ENCODE measurements around the gene MAP3K13.
A peak's percentile ranks its signal among the peaks of the same experiment; 100 is the strongest.

Gene MAP3K13

GRCh38 chr3:185362850-185363661 is at the start of gene MAP3K13:
MAP3K13 (plus strand) TSS chr3:185363136; CDS start chr3:185428582, 65,446 bp downstream.
- H3K27me3 ChIP-seq (ENCODE audit: insufficient read depth, low read depth, severe bottlenecking) = no peaks in the 10 kb centered on the region
- H3K27ac ChIP-seq = peak within 1 kb of the TSS; percentile 59

GRCh38 chr3:185313693-185314246 is 49.2 kb upstream of the MAP3K13 start:
- no peaks in the 10 kb centered on the region for H3K27me3 ChIP-seq (ENCODE audit: insufficient read depth, low read depth, severe bottlenecking)
- no peaks in the 10 kb centered on the region for H3K9me3 ChIP-seq (ENCODE audit: severe bottlenecking)
- no peak for DNase-seq
- no peaks in the 10 kb centered on the region for H3K36me3 ChIP-seq
- TF ChIP-seq CTCF (IDR thresholded peaks at IDR 0.05; ENCODE audit: low read depth, low read length) = no peak
- no peak overlapping the region for H3K4me3 ChIP-seq (ENCODE audit: low read depth, low read length)
- no peak overlapping the region for H3K27ac ChIP-seq

More at GRCh38 chr3:185362850-185363661, at the start of gene MAP3K13:
- Histone ChIP-seq H3K9me3 (ENCODE audit: severe bottlenecking) (no peaks in the 10 kb centered on the region), H3K36me3 (no peaks in the 10 kb centered on the region), H3K4me3 (ENCODE audit: low read depth, low read length) (peak within 1 kb of the TSS; percentile 97)
- peak; percentile 89 for DNase-seq
- no peak for TF ChIP-seq CTCF (IDR thresholded peaks at IDR 0.05; ENCODE audit: low read depth, low read length)

- H3K27ac ChIP-seq = no peak overlapping the region
- no peak for DNase-seq
Observed at GRCh38 chr3:185316740-185317412, 46.1 kb upstream of the MAP3K13 start.

GRCh38 chr3:185317674-185318073 is 45.3 kb upstream of the MAP3K13 start:
- no peak for DNase-seq
- TF ChIP-seq CTCF (IDR thresholded peaks at IDR 0.05; ENCODE audit: low read depth, low read length) = no peak
- Histone ChIP-seq H3K4me3 (ENCODE audit: low read depth, low read length) (no peak overlapping the region), H3K27me3 (ENCODE audit: insufficient read depth, low read depth, severe bottlenecking) (no peaks in the 10 kb centered on the region), H3K9me3 (ENCODE audit: severe bottlenecking) (no peaks in the 10 kb centered on the region), H3K36me3 (no peaks in the 10 kb centered on the region), H3K27ac (no peak overlapping the region)

More at GRCh38 chr3:185316740-185317412, 46.1 kb upstream of the MAP3K13 start:
- H3K4me3 ChIP-seq (ENCODE audit: low read depth, low read length) = no peak overlapping the region
- TF ChIP-seq CTCF (IDR thresholded peaks at IDR 0.05; ENCODE audit: low read depth, low read length) = no peak
- H3K27me3 ChIP-seq (ENCODE audit: insufficient read depth, low read depth, severe bottlenecking) = no peaks in the 10 kb centered on the region
- no peaks in the 10 kb centered on the region for H3K9me3 ChIP-seq (ENCODE audit: severe bottlenecking)
- H3K36me3 ChIP-seq = no peaks in the 10 kb centered on the region

- no peak for TF ChIP-seq CTCF (IDR thresholded peaks at IDR 0.05; ENCODE audit: low read depth, low read length)
Observed at GRCh38 chr3:185318141-185318540, 44.8 kb upstream of the MAP3K13 start.

More at GRCh38 chr3:185318141-185318540, 44.8 kb upstream of the MAP3K13 start:
- no peak for DNase-seq
- Histone ChIP-seq H3K27me3 (ENCODE audit: insufficient read depth, low read depth, severe bottlenecking) (no peaks in the 10 kb centered on the region), H3K9me3 (ENCODE audit: severe bottlenecking) (no peaks in the 10 kb centered on the region), H3K4me3 (ENCODE audit: low read depth, low read length) (no peak overlapping the region), H3K27ac (no peak overlapping the region), H3K36me3 (no peaks in the 10 kb centered on the region)
